Mesenchymal stem cell (in vitro differentiated cells and primary cell): ENCODE results near the gene PSORS1C1.

Experiments
- DNase-seq: peaks from one replicate; pipeline ENCODE4 v3.0.0-alpha.2; 2013
- H2AFZ ChIP-seq: one replicate; pipeline ENCODE4 v1.6.1; 2013; ENCODE audit warnings: low read depth, mild to moderate bottlenecking, control low read depth, inconsistent platforms, low read length, moderate library complexity
- H2AK5ac ChIP-seq: 2 replicates; pipeline ENCODE4 v1.6.1; 2013; ENCODE audit warnings: low read length, moderate library complexity, mild to moderate bottlenecking, inconsistent platforms; ENCODE audit not compliant: severe bottlenecking
- H2BK120ac ChIP-seq: one replicate; pipeline ENCODE4 v1.6.1; 2013; ENCODE audit warnings: low read depth, mild to moderate bottlenecking, inconsistent platforms, low read length, moderate library complexity
- H2BK12ac ChIP-seq, 2 experiments: one replicate each; pipeline ENCODE4 v1.6.1; 2013; ENCODE audit warnings: inconsistent platforms in 2 of 2, low read length in 2 of 2, mild to moderate bottlenecking in 2 of 2, moderate library complexity in 2 of 2, control low read depth in 1 of 2
- H2BK15ac ChIP-seq: one replicate; pipeline ENCODE4 v1.6.1; 2013; ENCODE audit warnings: mild to moderate bottlenecking, low read depth, inconsistent platforms; ENCODE audit not compliant: poor library complexity, severe bottlenecking
- H2BK5ac ChIP-seq: 2 replicates; pipeline ENCODE4 v1.6.1; 2013; ENCODE audit warnings: low read depth, mild to moderate bottlenecking, low read length, control low read depth, inconsistent platforms; ENCODE audit not compliant: poor library complexity, severe bottlenecking
- H3K14ac ChIP-seq, 2 experiments: one replicate each; pipeline ENCODE4 v1.6.1; 2013; ENCODE audit warnings: inconsistent platforms in 2 of 2, low read length in 2 of 2, control low read depth in 1 of 2, mild to moderate bottlenecking in 1 of 2, moderate library complexity in 1 of 2
- H3K18ac ChIP-seq, 2 experiments: one replicate each; pipeline ENCODE4 v1.6.1; 2013; ENCODE audit warnings: inconsistent platforms in 2 of 2, low read length in 2 of 2, control low read depth in 1 of 2, low read depth in 1 of 2, mild to moderate bottlenecking in 1 of 2
- H3K23ac ChIP-seq, 2 experiments: one replicate each; pipeline ENCODE4 v1.6.1; 2013; ENCODE audit warnings: inconsistent platforms in 2 of 2, low read length in 2 of 2, mild to moderate bottlenecking in 2 of 2, moderate library complexity in 2 of 2, control low read depth in 1 of 2
- H3K27ac ChIP-seq: 2 replicates; pipeline ENCODE4 v1.5.1; 2013; ENCODE audit warnings: mild to moderate bottlenecking, moderate library complexity, low read length, control low read depth, inconsistent platforms; ENCODE audit not compliant: poor library complexity, severe bottlenecking
- H3K27me3 ChIP-seq, 2 experiments: 2 replicates each; pipeline versions ENCODE4 v1.6.1 to v1.7.0; 2013; ENCODE audit warnings: low read length in 2 of 2, mild to moderate bottlenecking in 2 of 2, moderate library complexity in 2 of 2, control low read depth in 1 of 2, inconsistent platforms in 1 of 2; ENCODE audit not compliant: control insufficient read depth in 1 of 2, insufficient read depth in 1 of 2
- H3K36me3 ChIP-seq, 2 experiments: 2 replicates each; pipeline versions ENCODE4 v1.6.1 to v1.7.0; 2013; ENCODE audit warnings: low read length in 2 of 2, control low read depth in 1 of 2, inconsistent platforms in 1 of 2, low read depth in 1 of 2, mild to moderate bottlenecking in 1 of 2; ENCODE audit not compliant: insufficient read depth in 2 of 2, control insufficient read depth in 1 of 2
- H3K4ac ChIP-seq, 2 experiments: one replicate each; pipeline ENCODE4 v1.6.1; 2013; ENCODE audit warnings: inconsistent platforms in 2 of 2, low read length in 2 of 2, mild to moderate bottlenecking in 2 of 2, moderate library complexity in 2 of 2, control low read depth in 1 of 2, low read depth in 1 of 2
- H3K4me1 ChIP-seq: 2 replicates; pipeline ENCODE4 v1.6.1; 2013; ENCODE audit warnings: low read depth, low read length, control low read depth; ENCODE audit not compliant: control insufficient read depth, insufficient read depth
- H3K4me2 ChIP-seq: 2 replicates; pipeline ENCODE4 v1.6.1; 2013; ENCODE audit warnings: low read length, mild to moderate bottlenecking, inconsistent platforms; ENCODE audit not compliant: poor library complexity, severe bottlenecking
- H3K4me3 ChIP-seq, 2 experiments: 2 replicates each; pipeline versions ENCODE4 v1.5.1 to v1.7.0; 2013; ENCODE audit warnings: low read length in 2 of 2, mild to moderate bottlenecking in 2 of 2, control low read depth in 1 of 2, low read depth in 1 of 2; ENCODE audit not compliant: insufficient read depth in 1 of 2
- H3K79me1 ChIP-seq: replicated peaks from 2 replicates; pipeline ENCODE4 v1.6.1; 2013; ENCODE audit warnings: mild to moderate bottlenecking, control low read depth, low read length, inconsistent platforms; ENCODE audit not compliant: poor library complexity, severe bottlenecking
- H3K9ac ChIP-seq: 2 replicates; pipeline ENCODE4 v1.7.0; 2013; ENCODE audit warnings: mild to moderate bottlenecking, low read length, moderate library complexity
- H3K9me3 ChIP-seq: 2 replicates; pipeline ENCODE4 v1.7.0; 2013; ENCODE audit warnings: mild to moderate bottlenecking, low read length; ENCODE audit not compliant: control insufficient read depth
- H4K8ac ChIP-seq: one replicate; pipeline ENCODE4 v1.6.1; 2013; ENCODE audit warnings: inconsistent platforms, mild to moderate bottlenecking, low read length, moderate library complexity
- H4K91ac ChIP-seq: one replicate; pipeline ENCODE4 v1.6.1; 2013; ENCODE audit warnings: mild to moderate bottlenecking, low read length, inconsistent platforms
- WGBS: methylation state at CpG from one replicate; pipeline ENCODE4 v1.1.7; 2013; ENCODE audit warnings: mixed read lengths; 5-methylcytosine and 5-hydroxymethylcytosine counted together

The PSORS1C1 gene

GRCh38 chr6:31144296-31144969, 29.8 kb downstream of the PSORS1C1 start:
- peaks cover 0 to 2% of the 10 kb centered on the region in 2 experiments for H3K27me3 ChIP-seq
- no peak overlapping the region for H3K23ac ChIP-seq
- H4K8ac ChIP-seq = no peak overlapping the region
- no peak overlapping the region for H3K4me2 ChIP-seq
- no peak overlapping the region for H4K91ac ChIP-seq
- peaks cover 25 to 28% of the 10 kb centered on the region in 2 experiments for H3K36me3 ChIP-seq
- no peak overlapping the region for H2AK5ac ChIP-seq
- H3K18ac ChIP-seq = no peak overlapping the region
- H3K9ac ChIP-seq = no peak overlapping the region
- no peak overlapping the region for H2BK12ac ChIP-seq
- DNase-seq = no peak
- WGBS = 95% methylated on average over 18 of the region's 18 CpGs
- H2AFZ ChIP-seq = no peak overlapping the region
- H3K14ac ChIP-seq = no peak overlapping the region
- H3K27ac ChIP-seq = no peak overlapping the region
- H2BK15ac ChIP-seq = no peak overlapping the region
- H2BK5ac ChIP-seq = no peak overlapping the region
- H3K4me1 ChIP-seq = peaks cover 17% of the 10 kb centered on the region
- H3K79me1 ChIP-seq = no peaks in the 10 kb centered on the region
- H2BK120ac ChIP-seq = no peak overlapping the region
- H3K9me3 ChIP-seq = no peaks in the 10 kb centered on the region
- H3K4ac ChIP-seq = no peak overlapping the region
- no peak overlapping the region for H3K4me3 ChIP-seq

GRCh38 chr6:31144970-31145340, 30.4 kb downstream of the PSORS1C1 start:
- no peak overlapping the region for H2BK120ac ChIP-seq
- 73% methylated on average over 8 of the region's 11 CpGs for WGBS
- H2BK5ac ChIP-seq = no peak overlapping the region
- no peak overlapping the region for H4K8ac ChIP-seq
- no peaks in the 10 kb centered on the region for H3K79me1 ChIP-seq
- no peak overlapping the region for H2AK5ac ChIP-seq
- DNase-seq = no peak
- H3K18ac ChIP-seq = no peak overlapping the region
- no peak overlapping the region for H2BK15ac ChIP-seq
- H3K9ac ChIP-seq = no peak overlapping the region
- H3K4me2 ChIP-seq = no peak overlapping the region
- H3K27ac ChIP-seq = no peak overlapping the region
- no peak overlapping the region for H4K91ac ChIP-seq
- no peak overlapping the region for H3K14ac ChIP-seq
- H3K36me3 ChIP-seq = peaks cover 31 to 32% of the 10 kb centered on the region in 2 experiments
- H3K23ac ChIP-seq = no peak overlapping the region
- H3K4ac ChIP-seq = no peak overlapping the region
- H2BK12ac ChIP-seq = no peak overlapping the region
- H3K9me3 ChIP-seq = no peaks in the 10 kb centered on the region
- H3K4me3 ChIP-seq = no peak overlapping the region
- peaks cover 13% of the 10 kb centered on the region for H3K4me1 ChIP-seq
- H3K27me3 ChIP-seq = no peaks in the 10 kb centered on the region
- H2AFZ ChIP-seq = no peak overlapping the region

GRCh38 chr6:31145386-31145785, 30.8 kb downstream of the PSORS1C1 start:
- Histone ChIP-seq H2BK15ac (no peak overlapping the region), H3K36me3 (peaks cover 35 to 37% of the 10 kb centered on the region in 2 experiments), H3K9me3 (no peaks in the 10 kb centered on the region), H3K27ac (no peak overlapping the region), H2BK120ac (no peak overlapping the region), H4K8ac (no peak overlapping the region), H3K27me3 (no peaks in the 10 kb centered on the region), H3K4ac (no peak overlapping the region), H2BK12ac (no peak overlapping the region), H3K18ac (no peak overlapping the region), H4K91ac (no peak overlapping the region), H3K9ac (no peak overlapping the region), H3K4me1 (peaks cover 14% of the 10 kb centered on the region), H2AFZ (no peak overlapping the region), H3K4me3 (no peak overlapping the region), H3K14ac (no peak overlapping the region), H2BK5ac (no peak overlapping the region), H2AK5ac (no peak overlapping the region), H3K4me2 (no peak overlapping the region), H3K23ac (no peak overlapping the region), H3K79me1 (no peaks in the 10 kb centered on the region)
- no peak for DNase-seq
- 92% methylated on average over 10 of the region's 10 CpGs for WGBS

GRCh38 chr6:31149827-31150447, 35.3 kb downstream of the PSORS1C1 start:
- no peak overlapping the region for H3K27ac ChIP-seq
- H2AK5ac ChIP-seq = no peak overlapping the region
- H3K18ac ChIP-seq = no peak overlapping the region
- H3K14ac ChIP-seq = no peak overlapping the region
- H3K4me2 ChIP-seq = no peak overlapping the region
- 83% methylated on average over 6 of the region's 6 CpGs for WGBS
- H3K4me1 ChIP-seq = peaks cover 12% of the 10 kb centered on the region
- no peak overlapping the region for H2BK120ac ChIP-seq
- H3K36me3 ChIP-seq = peaks cover 41 to 44% of the 10 kb centered on the region in 2 experiments
- H3K79me1 ChIP-seq = peaks cover 3% of the 10 kb centered on the region
- H3K4ac ChIP-seq = no peak overlapping the region
- H2BK12ac ChIP-seq = no peak overlapping the region
- H3K4me3 ChIP-seq = no peak overlapping the region
- no peak overlapping the region for H4K91ac ChIP-seq
- no peak overlapping the region for H3K9ac ChIP-seq
- H3K9me3 ChIP-seq = no peaks in the 10 kb centered on the region
- no peak overlapping the region for H2BK15ac ChIP-seq
- DNase-seq = no peak
- no peak overlapping the region for H2BK5ac ChIP-seq
- H3K27me3 ChIP-seq = no peaks in the 10 kb centered on the region
- H4K8ac ChIP-seq = no peak overlapping the region
- no peak overlapping the region for H3K23ac ChIP-seq
- no peak overlapping the region for H2AFZ ChIP-seq
